GM18519 (cell line): ENCODE data around the gene FBN2.

ENCODE experiments used
- ATAC-seq: cut with Tn5 transposase; IDR thresholded peaks from one replicate; pipeline ENCODE4 v1.9.1; 2021; ENCODE audit warnings: mild to moderate bottlenecking, moderate library complexity; ENCODE audit not compliant: unreplicated experiment, low FRiP score

FBN2 gene

GRCh38 chr5:128538000-128538249, at the start of gene FBN2:
FBN2 (minus strand) TSS chr5:128538245; CDS start chr5:128537603, 642 bp downstream.
- ATAC-seq = no peak

GRCh38 chr5:128587275-128587674, 49.2 kb upstream of the FBN2 start:
- ATAC-seq = no peak

- ATAC-seq = no peak
These were observed 48.8 kb upstream of the FBN2 start for GRCh38 chr5:128586848-128587247.

- no peak for ATAC-seq
These were observed 41.6 kb upstream of the FBN2 start for GRCh38 chr5:128579639-128580038.

- ATAC-seq = no peak
These were observed 41.0 kb upstream of the FBN2 start for GRCh38 chr5:128579093-128579492.

- no peak for ATAC-seq
These were observed 36.0 kb upstream of the FBN2 start for GRCh38 chr5:128574041-128574440.

- ATAC-seq = no peak
These were observed 34.9 kb upstream of the FBN2 start for GRCh38 chr5:128572930-128573319.

- no peak for ATAC-seq
These were observed 34.2 kb upstream of the FBN2 start for GRCh38 chr5:128572051-128572929.

- no peak for ATAC-seq
These were observed 28.1 kb upstream of the FBN2 start for GRCh38 chr5:128566178-128566577.

GRCh38 chr5:128559300-128560297, 21.6 kb upstream of the FBN2 start:
- ATAC-seq = no peak

- ATAC-seq = no peak
These were observed 15.7 kb upstream of the FBN2 start for GRCh38 chr5:128553747-128554146.

- ATAC-seq = no peak
These were observed 13.4 kb upstream of the FBN2 start for GRCh38 chr5:128551476-128551875.

GRCh38 chr5:128549496-128549895, 11.5 kb upstream of the FBN2 start:
- no peak for ATAC-seq

GRCh38 chr5:128546658-128547281, 8.7 kb upstream of the FBN2 start:
- ATAC-seq = no peak

- ATAC-seq = no peak
These were observed 3.3 kb upstream of the FBN2 start for GRCh38 chr5:128541385-128541784.

- no peak for ATAC-seq
These were observed 989 bp upstream of the FBN2 start for GRCh38 chr5:128539038-128539429.

- no peak for ATAC-seq
These were observed 399 bp upstream of the FBN2 start for GRCh38 chr5:128538250-128539037.

- ATAC-seq = peak; percentile 35
These were observed 635 bp downstream of the FBN2 start for GRCh38 chr5:128537221-128537999.
